ENCODE measurements around the gene CCNL1.
"Not testable (repeated sequence)": the region's sequence is repeated elsewhere in the genome, so short reads cannot be mapped to it uniquely, and the experiment has no call there.

GRCh38 chr3:157191149-157191548 lies 31.2 kb upstream of the CCNL1 start:
- not testable (repeated sequence) for TF ChIP-seq CTCF (conservative IDR thresholded peaks at IDR 0.05; ENCODE audit: low read depth, low read length); BHLHE40 (IDR thresholded peaks at IDR 0.05; ENCODE audit: low read depth, low read length); POLR2A (IDR thresholded peaks at IDR 0.05; ENCODE audit: low read depth, low read length); MAFK (IDR thresholded peaks at IDR 0.05; ENCODE audit: low read depth, low read length); RFX5 (IDR thresholded peaks at IDR 0.05; ENCODE audit: low read depth, low read length); RAD21 (IDR thresholded peaks at IDR 0.05; ENCODE audit: low read length); FOS (IDR thresholded peaks at IDR 0.05; ENCODE audit: low read depth, low read length); MXI1 (IDR thresholded peaks at IDR 0.05; ENCODE audit: borderline replicate concordance, low read depth, low read length); USF2 (IDR thresholded peaks at IDR 0.05; ENCODE audit: low read depth, low read length); CEBPB (IDR thresholded peaks at IDR 0.05; ENCODE audit: low read depth, low read length); CHD1 (IDR thresholded peaks at IDR 0.05; ENCODE audit: low read depth, low read length); SMC3 (IDR thresholded peaks at IDR 0.05; ENCODE audit: low read depth, low read length); ELK1 (IDR thresholded peaks at IDR 0.05; ENCODE audit: borderline replicate concordance, low read depth, low read length); MAZ (IDR thresholded peaks at IDR 0.05; ENCODE audit: borderline replicate concordance, low read depth, low read length)

Data from IMR-90 (cell line).